ENCODE data around the gene LYZL4.

- TF ChIP-seq CTCF (IDR thresholded peaks at IDR 0.05), result no peak
- no peak for TF ChIP-seq POLR2A (IDR thresholded peaks at IDR 0.05)
- TF ChIP-seq POLR2AphosphoS5 (IDR thresholded peaks at IDR 0.05), result no peak
Observed at GRCh38 chr3:42394579-42395288, 15.7 kb downstream of the LYZL4 start.

Data from breast epithelium (tissue), 3 donors.